ENCODE results near the gene MICAL3.

Gene MICAL3

DNA sequence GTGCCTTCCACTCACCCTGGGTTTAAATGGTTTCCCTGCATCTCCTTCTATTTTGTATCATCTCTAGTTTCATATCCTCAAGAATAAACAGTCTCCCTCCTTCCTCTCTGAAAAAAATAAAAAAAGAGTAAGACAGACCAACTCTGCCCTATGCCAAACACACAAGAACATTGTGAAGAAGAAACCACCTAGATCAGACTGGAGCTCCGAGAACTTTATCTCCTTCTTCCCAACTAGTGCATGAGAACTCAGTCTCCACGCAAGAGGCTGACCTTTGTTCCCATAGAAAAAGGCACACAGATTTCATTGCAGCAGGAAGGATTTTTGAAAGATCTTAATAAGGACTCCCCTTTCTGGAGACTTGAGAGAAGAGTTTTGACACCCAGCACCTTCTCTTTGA, 44.7 kb upstream of the MICAL3 start:
- DNase-seq (ENCODE audit: low read depth) = no peak
- TF ChIP-seq, protein P1, sequence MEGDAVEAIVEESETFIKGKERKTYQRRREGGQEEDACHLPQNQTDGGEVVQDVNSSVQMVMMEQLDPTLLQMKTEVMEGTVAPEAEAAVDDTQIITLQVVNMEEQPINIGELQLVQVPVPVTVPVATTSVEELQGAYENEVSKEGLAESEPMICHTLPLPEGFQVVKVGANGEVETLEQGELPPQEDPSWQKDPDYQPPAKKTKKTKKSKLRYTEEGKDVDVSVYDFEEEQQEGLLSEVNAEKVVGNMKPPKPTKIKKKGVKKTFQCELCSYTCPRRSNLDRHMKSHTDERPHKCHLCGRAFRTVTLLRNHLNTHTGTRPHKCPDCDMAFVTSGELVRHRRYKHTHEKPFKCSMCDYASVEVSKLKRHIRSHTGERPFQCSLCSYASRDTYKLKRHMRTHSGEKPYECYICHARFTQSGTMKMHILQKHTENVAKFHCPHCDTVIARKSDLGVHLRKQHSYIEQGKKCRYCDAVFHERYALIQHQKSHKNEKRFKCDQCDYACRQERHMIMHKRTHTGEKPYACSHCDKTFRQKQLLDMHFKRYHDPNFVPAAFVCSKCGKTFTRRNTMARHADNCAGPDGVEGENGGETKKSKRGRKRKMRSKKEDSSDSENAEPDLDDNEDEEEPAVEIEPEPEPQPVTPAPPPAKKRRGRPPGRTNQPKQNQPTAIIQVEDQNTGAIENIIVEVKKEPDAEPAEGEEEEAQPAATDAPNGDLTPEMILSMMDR (IDR thresholded peaks at IDR 0.05; ENCODE audit: low read length, missing control alignments) = no peak
- H3K4me3 ChIP-seq (replicated peaks; ENCODE audit: low read depth, low read length) = no peak overlapping the region

- DNase-seq (ENCODE audit: low read depth) = no peak
- H3K4me3 ChIP-seq (replicated peaks; ENCODE audit: low read depth, low read length) = no peak overlapping the region
- TF ChIP-seq, protein P1 (IDR thresholded peaks at IDR 0.05; ENCODE audit: low read length, missing control alignments) = no peak
Observed at GRCh38 chr22:18068381-18068988, 44.1 kb upstream of the MICAL3 start.

DNA sequence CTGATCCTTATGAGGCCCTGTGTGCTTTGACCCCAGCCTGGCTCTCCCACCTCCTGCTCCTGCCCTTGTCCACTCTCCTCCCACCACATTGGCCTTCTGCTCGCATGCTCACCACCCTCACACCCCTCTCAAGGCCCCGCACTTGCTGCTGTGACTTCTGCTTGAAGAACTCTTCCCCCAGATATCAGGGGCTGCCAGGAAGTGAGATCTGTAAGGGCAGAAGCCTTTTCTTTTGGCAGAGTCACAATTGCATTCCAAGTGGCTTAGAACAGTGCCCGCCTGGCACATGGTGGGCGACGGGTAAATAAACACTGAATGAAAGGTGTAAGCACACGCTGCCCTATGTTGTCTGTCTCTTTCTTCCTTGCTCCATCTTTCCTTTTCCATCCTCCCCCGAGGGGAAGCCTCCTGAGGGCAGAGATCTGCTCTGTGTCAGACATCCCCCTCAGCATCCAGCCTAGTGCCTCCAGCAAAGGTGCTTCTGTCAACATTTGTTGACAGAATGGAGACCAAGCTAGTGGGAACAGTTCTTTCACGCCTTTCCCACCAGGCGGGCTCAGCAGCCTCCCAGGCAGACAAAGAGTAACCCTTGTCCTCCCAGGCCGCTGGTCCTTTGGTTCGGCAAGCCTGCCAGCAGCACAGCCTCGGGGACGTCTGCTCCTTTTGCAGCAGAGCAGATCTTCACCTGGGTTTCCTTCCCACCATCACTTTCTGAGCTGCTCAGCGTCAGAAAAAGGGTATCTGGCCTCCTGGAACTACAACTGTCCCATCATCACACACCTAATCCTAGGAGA, 43.4 kb upstream of the MICAL3 start:
- no peak overlapping the region for H3K4me3 ChIP-seq (replicated peaks; ENCODE audit: low read depth, low read length)
- no peak for DNase-seq (ENCODE audit: low read depth)
- TF ChIP-seq, protein P1 (IDR thresholded peaks at IDR 0.05; ENCODE audit: low read length, missing control alignments) = no peak

- DNase-seq (ENCODE audit: low read depth) = no peak
- TF ChIP-seq, protein P1 (IDR thresholded peaks at IDR 0.05; ENCODE audit: low read length, missing control alignments) = no peak
- no peak overlapping the region for H3K4me3 ChIP-seq (replicated peaks; ENCODE audit: low read depth, low read length)
Observed at GRCh38 chr22:18067121-18067520, 42.8 kb upstream of the MICAL3 start.

GRCh38 chr22:18066181-18066859, 42.0 kb upstream of the MICAL3 start:
- TF ChIP-seq, protein P1 (IDR thresholded peaks at IDR 0.05; ENCODE audit: low read length, missing control alignments) = no peak
- no peak for DNase-seq (ENCODE audit: low read depth)
- no peak overlapping the region for H3K4me3 ChIP-seq (replicated peaks; ENCODE audit: low read depth, low read length)

DNA sequence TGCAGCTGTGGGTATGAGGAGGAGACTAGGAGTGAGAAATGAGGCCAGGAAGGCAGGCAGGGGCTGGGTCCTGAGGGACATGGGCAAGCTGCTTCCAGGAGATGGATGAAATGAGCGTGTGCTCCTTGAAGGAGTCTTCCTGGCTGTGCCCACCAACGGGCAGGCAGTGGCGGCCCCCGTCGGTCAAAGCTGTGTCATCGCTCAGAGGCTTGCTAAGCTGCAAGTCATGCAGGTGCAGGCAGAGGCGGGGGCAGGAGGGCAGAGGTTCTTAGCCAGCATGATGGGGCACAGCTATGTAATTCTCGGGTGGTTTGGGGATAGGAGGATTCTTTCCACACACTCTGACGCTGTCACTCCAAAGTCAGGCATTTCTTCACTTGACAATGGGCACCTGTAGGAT, 40.9 kb upstream of the MICAL3 start:
- TF ChIP-seq, protein P1 (IDR thresholded peaks at IDR 0.05; ENCODE audit: low read length, missing control alignments) = no peak
- no peak overlapping the region for H3K4me3 ChIP-seq (replicated peaks; ENCODE audit: low read depth, low read length)
- DNase-seq (ENCODE audit: low read depth) = no peak

Data from fibroblast of pulmonary artery (primary cell).